ENCODE data around the gene MIF4GD.

The MIF4GD gene

GRCh38 chr17:75270966-75271232 lies at the start of gene MIF4GD:
Gene MIF4GD (minus strand): TSS chr17:75271231. CDS start chr17:75270195, 1,036 bp downstream.
- H3K9me3 ChIP-seq (ENCODE audit: control insufficient read depth in 1 of 2, low read length in 2 of 2) = no peaks in the 10 kb centered on the region
- peaks cover 7 to 10% of the 10 kb centered on the region in 2 donors for H3K36me3 ChIP-seq (ENCODE audit: control insufficient read depth in 1 of 2, insufficient read depth in 2 of 2, low read length in 2 of 2)

GRCh38 chr17:75319904-75320691 lies 49.1 kb upstream of the MIF4GD start:
- Histone ChIP-seq H3K27me3 (ENCODE audit: low read depth, low read length) (no peaks in the 10 kb centered on the region), H3K4me3 (ENCODE audit: low read depth in 1 of 2, low read length in 2 of 2) (no peak overlapping the region), H3K27ac (ENCODE audit: low read length) (no peak overlapping the region), H3K36me3 (ENCODE audit: control insufficient read depth in 1 of 2, insufficient read depth in 2 of 2, low read length in 2 of 2) (peaks cover 20 to 34% of the 10 kb centered on the region in 2 donors), H3K9me3 (ENCODE audit: control insufficient read depth in 1 of 2, low read length in 2 of 2) (no peaks in the 10 kb centered on the region), H3K4me1 (ENCODE audit: control insufficient read depth in 1 of 2, insufficient read depth in 2 of 2, low read length in 2 of 2) (peaks cover 0 to 4% of the 10 kb centered on the region in 2 donors)

More at GRCh38 chr17:75270966-75271232, at the start of gene MIF4GD:
- no peaks in the 10 kb centered on the region for H3K27me3 ChIP-seq (ENCODE audit: low read depth, low read length)
- H3K4me3 ChIP-seq (ENCODE audit: low read depth in 1 of 2, low read length in 2 of 2) = peak within 1 kb of the TSS; percentile 71 to 82
- peak within 1 kb of the TSS; percentile 54 for H3K27ac ChIP-seq (ENCODE audit: low read length)
- H3K4me1 ChIP-seq (ENCODE audit: control insufficient read depth in 1 of 2, insufficient read depth in 2 of 2, low read length in 2 of 2) = peaks cover 4 to 29% of the 10 kb centered on the region in 2 donors

- no peak overlapping the region for H3K27ac ChIP-seq (ENCODE audit: low read length)
- H3K36me3 ChIP-seq (ENCODE audit: control insufficient read depth in 1 of 2, insufficient read depth in 2 of 2, low read length in 2 of 2) = peaks cover 20 to 34% of the 10 kb centered on the region in 2 donors
- no peaks in the 10 kb centered on the region for H3K9me3 ChIP-seq (ENCODE audit: control insufficient read depth in 1 of 2, low read length in 2 of 2)
- H3K27me3 ChIP-seq (ENCODE audit: low read depth, low read length) = no peaks in the 10 kb centered on the region
- no peak overlapping the region for H3K4me3 ChIP-seq (ENCODE audit: low read depth in 1 of 2, low read length in 2 of 2)
- peaks cover 0 to 3% of the 10 kb centered on the region in 2 donors for H3K4me1 ChIP-seq (ENCODE audit: control insufficient read depth in 1 of 2, insufficient read depth in 2 of 2, low read length in 2 of 2)
Measured at GRCh38 chr17:75318615-75319222, 47.7 kb upstream of the MIF4GD start.

- peaks cover 20 to 34% of the 10 kb centered on the region in 2 donors for H3K36me3 ChIP-seq (ENCODE audit: control insufficient read depth in 1 of 2, insufficient read depth in 2 of 2, low read length in 2 of 2)
- H3K4me1 ChIP-seq (ENCODE audit: control insufficient read depth in 1 of 2, insufficient read depth in 2 of 2, low read length in 2 of 2) = no peaks in the 10 kb centered on the region
- no peaks in the 10 kb centered on the region for H3K27me3 ChIP-seq (ENCODE audit: low read depth, low read length)
- no peak overlapping the region for H3K27ac ChIP-seq (ENCODE audit: low read length)
- no peaks in the 10 kb centered on the region for H3K9me3 ChIP-seq (ENCODE audit: control insufficient read depth in 1 of 2, low read length in 2 of 2)
- no peak overlapping the region for H3K4me3 ChIP-seq (ENCODE audit: low read depth in 1 of 2, low read length in 2 of 2)
Measured at GRCh38 chr17:75318211-75318610, 47.2 kb upstream of the MIF4GD start.

- no peak overlapping the region for H3K4me3 ChIP-seq (ENCODE audit: low read depth in 1 of 2, low read length in 2 of 2)
- no peaks in the 10 kb centered on the region for H3K27me3 ChIP-seq (ENCODE audit: low read depth, low read length)
- H3K4me1 ChIP-seq (ENCODE audit: control insufficient read depth in 1 of 2, insufficient read depth in 2 of 2, low read length in 2 of 2) = no peaks in the 10 kb centered on the region
- H3K36me3 ChIP-seq (ENCODE audit: control insufficient read depth in 1 of 2, insufficient read depth in 2 of 2, low read length in 2 of 2) = peaks cover 20 to 34% of the 10 kb centered on the region in 2 donors
- no peaks in the 10 kb centered on the region for H3K9me3 ChIP-seq (ENCODE audit: control insufficient read depth in 1 of 2, low read length in 2 of 2)
- no peak overlapping the region for H3K27ac ChIP-seq (ENCODE audit: low read length)
Measured at GRCh38 chr17:75317671-75318070, 46.6 kb upstream of the MIF4GD start.

- H3K36me3 ChIP-seq (ENCODE audit: control insufficient read depth in 1 of 2, insufficient read depth in 2 of 2, low read length in 2 of 2) = peaks cover 14 to 27% of the 10 kb centered on the region in 2 donors
- H3K27ac ChIP-seq (ENCODE audit: low read length) = no peak overlapping the region
Measured at GRCh38 chr17:75316253-75316652, 45.2 kb upstream of the MIF4GD start.

GRCh38 chr17:75315541-75316243 lies 44.7 kb upstream of the MIF4GD start:
- Histone ChIP-seq H3K27me3 (ENCODE audit: low read depth, low read length) (no peaks in the 10 kb centered on the region), H3K27ac (ENCODE audit: low read length) (no peak overlapping the region), H3K36me3 (ENCODE audit: control insufficient read depth in 1 of 2, insufficient read depth in 2 of 2, low read length in 2 of 2) (peaks cover 11 to 21% of the 10 kb centered on the region in 2 donors), H3K4me1 (ENCODE audit: control insufficient read depth in 1 of 2, insufficient read depth in 2 of 2, low read length in 2 of 2) (no peaks in the 10 kb centered on the region), H3K9me3 (ENCODE audit: control insufficient read depth in 1 of 2, low read length in 2 of 2) (no peaks in the 10 kb centered on the region), H3K4me3 (ENCODE audit: low read depth in 1 of 2, low read length in 2 of 2) (no peak overlapping the region)

More at GRCh38 chr17:75316253-75316652, 45.2 kb upstream of the MIF4GD start:
- Histone ChIP-seq H3K4me1 (ENCODE audit: control insufficient read depth in 1 of 2, insufficient read depth in 2 of 2, low read length in 2 of 2) (no peaks in the 10 kb centered on the region), H3K27me3 (ENCODE audit: low read depth, low read length) (no peaks in the 10 kb centered on the region), H3K4me3 (ENCODE audit: low read depth in 1 of 2, low read length in 2 of 2) (no peak overlapping the region), H3K9me3 (ENCODE audit: control insufficient read depth in 1 of 2, low read length in 2 of 2) (no peaks in the 10 kb centered on the region)

GRCh38 chr17:75313941-75314551 lies 43.0 kb upstream of the MIF4GD start:
- Histone ChIP-seq H3K9me3 (ENCODE audit: control insufficient read depth in 1 of 2, low read length in 2 of 2) (no peaks in the 10 kb centered on the region), H3K36me3 (ENCODE audit: control insufficient read depth in 1 of 2, insufficient read depth in 2 of 2, low read length in 2 of 2) (peaks cover 3 to 9% of the 10 kb centered on the region in 2 donors), H3K27ac (ENCODE audit: low read length) (peak overlapping the region; percentile 16), H3K4me3 (ENCODE audit: low read depth in 1 of 2, low read length in 2 of 2) (no peak overlapping the region), H3K27me3 (ENCODE audit: low read depth, low read length) (no peaks in the 10 kb centered on the region), H3K4me1 (ENCODE audit: control insufficient read depth in 1 of 2, insufficient read depth in 2 of 2, low read length in 2 of 2) (no peaks in the 10 kb centered on the region)

GRCh38 chr17:75308732-75309629 lies 38.0 kb upstream of the MIF4GD start:
- Histone ChIP-seq H3K4me3 (ENCODE audit: low read depth in 1 of 2, low read length in 2 of 2) (no peak overlapping the region), H3K27me3 (ENCODE audit: low read depth, low read length) (no peaks in the 10 kb centered on the region), H3K36me3 (ENCODE audit: control insufficient read depth in 1 of 2, insufficient read depth in 2 of 2, low read length in 2 of 2) (no peaks in the 10 kb centered on the region), H3K9me3 (ENCODE audit: control insufficient read depth in 1 of 2, low read length in 2 of 2) (no peaks in the 10 kb centered on the region), H3K27ac (ENCODE audit: low read length) (peak overlapping the region; percentile 58), H3K4me1 (ENCODE audit: control insufficient read depth in 1 of 2, insufficient read depth in 2 of 2, low read length in 2 of 2) (no peaks in the 10 kb centered on the region)

- no peaks in the 10 kb centered on the region for H3K36me3 ChIP-seq (ENCODE audit: control insufficient read depth in 1 of 2, insufficient read depth in 2 of 2, low read length in 2 of 2)
- H3K27ac ChIP-seq (ENCODE audit: low read length) = no peak overlapping the region
- H3K9me3 ChIP-seq (ENCODE audit: control insufficient read depth in 1 of 2, low read length in 2 of 2) = no peaks in the 10 kb centered on the region
- no peaks in the 10 kb centered on the region for H3K27me3 ChIP-seq (ENCODE audit: low read depth, low read length)
- no peaks in the 10 kb centered on the region for H3K4me1 ChIP-seq (ENCODE audit: control insufficient read depth in 1 of 2, insufficient read depth in 2 of 2, low read length in 2 of 2)
- no peak overlapping the region for H3K4me3 ChIP-seq (ENCODE audit: low read depth in 1 of 2, low read length in 2 of 2)
Measured at GRCh38 chr17:75307957-75308731, 37.1 kb upstream of the MIF4GD start.

Data from muscle layer of duodenum (tissue), 2 donors.